ENCODE measurements around the gene EMC9.
A peak's percentile ranks its signal among the peaks of the same experiment; 100 is the strongest.

The EMC9 gene

DNA sequence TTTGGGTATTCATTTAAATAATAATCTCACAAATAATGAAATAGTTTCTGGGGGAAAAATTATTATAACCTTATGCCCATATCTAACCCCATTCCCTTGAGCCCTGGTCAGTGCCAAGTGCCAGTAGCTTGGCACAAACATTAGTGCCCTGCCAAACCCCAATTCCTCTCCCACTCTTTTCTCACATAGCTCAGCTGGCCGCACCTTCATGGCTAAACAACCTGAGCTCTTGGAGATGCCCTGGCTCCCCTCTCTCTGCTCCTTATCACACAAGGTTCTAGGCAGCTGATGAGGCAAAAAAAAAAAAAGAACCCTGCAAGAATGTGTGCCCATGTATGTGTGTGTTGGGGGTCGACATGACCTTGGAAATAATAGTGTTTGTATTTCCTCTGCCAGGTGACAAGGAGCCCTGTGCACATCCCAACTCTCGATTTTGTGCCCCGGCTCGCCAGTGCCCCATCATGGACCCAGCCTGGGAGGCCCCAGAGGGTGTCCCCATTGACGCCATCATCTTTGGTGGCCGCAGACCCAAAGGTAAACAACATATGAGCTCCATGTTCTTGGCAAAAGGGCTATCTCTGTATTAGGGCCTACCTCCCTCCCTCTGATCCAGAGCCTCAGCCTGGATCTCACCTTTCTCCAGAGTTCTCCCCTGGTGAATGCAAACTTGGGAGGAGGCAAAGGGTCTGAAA is 38.9 kb downstream of the EMC9 start:
- DNase-seq: no peak

- no peak for DNase-seq
These were observed 40.4 kb downstream of the EMC9 start for GRCh38 chr14:24100982-24101494.

- no peak for DNase-seq
These were observed 41.0 kb downstream of the EMC9 start for GRCh38 chr14:24100197-24100981.

DNA sequence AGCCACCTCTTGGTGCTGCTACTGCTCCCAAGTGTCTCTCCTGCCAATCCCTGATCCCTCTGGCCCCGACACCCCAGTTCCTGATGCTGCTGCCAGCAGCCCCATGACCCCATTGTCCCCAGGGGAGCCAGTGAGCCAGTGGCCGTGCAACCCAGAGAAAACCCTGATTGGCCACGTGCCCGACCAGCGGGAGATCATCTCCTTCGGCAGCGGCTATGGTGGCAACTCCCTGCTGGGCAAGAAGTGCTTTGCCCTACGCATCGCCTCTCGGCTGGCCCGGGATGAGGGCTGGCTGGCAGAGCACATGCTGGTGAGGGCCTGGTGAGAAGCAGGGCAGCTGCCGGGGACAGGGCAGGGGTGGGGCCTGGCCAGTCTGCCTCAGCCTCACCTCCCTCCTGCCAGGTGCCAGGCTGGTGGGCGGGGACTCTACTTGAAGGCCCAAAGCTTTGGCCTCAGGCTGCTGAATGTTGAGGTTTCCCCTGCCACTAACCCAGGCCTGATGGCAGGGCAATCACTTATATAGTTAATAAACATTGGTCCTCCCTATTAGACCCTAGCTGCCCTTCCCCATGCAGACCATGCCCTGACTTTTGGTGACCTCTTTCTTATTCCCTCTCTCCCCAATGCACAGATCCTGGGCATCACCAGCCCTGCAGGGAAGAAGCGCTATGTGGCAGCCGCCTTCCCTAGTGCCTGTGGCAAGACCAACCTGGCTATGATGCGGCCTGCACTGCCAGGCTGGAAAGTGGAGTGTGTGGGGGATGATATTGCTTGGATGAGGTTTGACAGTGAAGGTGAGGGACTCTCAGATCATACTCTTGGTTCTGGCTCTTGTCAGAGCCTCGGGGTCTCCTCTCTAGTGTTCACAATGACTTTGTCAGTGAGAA is 42.2 kb downstream of the EMC9 start:
- DNase-seq: no peak

DNA sequence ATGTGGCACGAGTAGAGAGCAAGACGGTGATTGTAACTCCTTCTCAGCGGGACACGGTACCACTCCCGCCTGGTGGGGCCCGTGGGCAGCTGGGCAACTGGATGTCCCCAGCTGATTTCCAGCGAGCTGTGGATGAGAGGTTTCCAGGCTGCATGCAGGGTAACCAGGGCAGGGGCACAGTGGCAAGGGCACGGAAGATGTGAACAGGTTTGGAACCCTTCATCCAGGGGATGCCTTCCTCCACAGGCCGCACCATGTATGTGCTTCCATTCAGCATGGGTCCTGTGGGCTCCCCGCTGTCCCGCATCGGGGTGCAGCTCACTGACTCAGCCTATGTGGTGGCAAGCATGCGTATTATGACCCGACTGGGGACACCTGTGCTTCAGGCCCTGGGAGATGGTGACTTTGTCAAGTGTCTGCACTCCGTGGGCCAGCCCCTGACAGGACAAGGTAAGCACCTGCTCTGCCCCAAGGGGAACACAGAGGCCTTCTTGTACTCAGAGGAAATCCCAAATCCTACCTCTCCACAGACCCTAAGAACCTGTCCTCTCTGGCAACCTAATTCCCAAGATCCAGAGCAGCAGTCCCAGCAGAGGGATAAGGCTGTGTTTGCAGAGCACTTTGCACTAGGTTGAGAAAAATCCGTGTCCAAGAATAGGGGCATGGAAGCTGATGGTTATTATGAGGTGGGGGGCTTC is 43.0 kb downstream of the EMC9 start:
- DNase-seq: no peak

GRCh38 chr14:24096545-24097181 is 44.7 kb downstream of the EMC9 start:
- no peak for DNase-seq

- no peak for DNase-seq
These were observed 45.9 kb downstream of the EMC9 start for GRCh38 chr14:24095271-24096068.

- DNase-seq: no peak
These were observed 46.5 kb downstream of the EMC9 start for GRCh38 chr14:24094841-24095270.

- DNase-seq: peak; percentile 89
These were observed 47.2 kb downstream of the EMC9 start, which contains the start of gene PCK2 for GRCh38 chr14:24093901-24094840. PCK2 (plus strand) TSS chr14:24094311; CDS start chr14:24094406, 95 bp downstream.

DNA sequence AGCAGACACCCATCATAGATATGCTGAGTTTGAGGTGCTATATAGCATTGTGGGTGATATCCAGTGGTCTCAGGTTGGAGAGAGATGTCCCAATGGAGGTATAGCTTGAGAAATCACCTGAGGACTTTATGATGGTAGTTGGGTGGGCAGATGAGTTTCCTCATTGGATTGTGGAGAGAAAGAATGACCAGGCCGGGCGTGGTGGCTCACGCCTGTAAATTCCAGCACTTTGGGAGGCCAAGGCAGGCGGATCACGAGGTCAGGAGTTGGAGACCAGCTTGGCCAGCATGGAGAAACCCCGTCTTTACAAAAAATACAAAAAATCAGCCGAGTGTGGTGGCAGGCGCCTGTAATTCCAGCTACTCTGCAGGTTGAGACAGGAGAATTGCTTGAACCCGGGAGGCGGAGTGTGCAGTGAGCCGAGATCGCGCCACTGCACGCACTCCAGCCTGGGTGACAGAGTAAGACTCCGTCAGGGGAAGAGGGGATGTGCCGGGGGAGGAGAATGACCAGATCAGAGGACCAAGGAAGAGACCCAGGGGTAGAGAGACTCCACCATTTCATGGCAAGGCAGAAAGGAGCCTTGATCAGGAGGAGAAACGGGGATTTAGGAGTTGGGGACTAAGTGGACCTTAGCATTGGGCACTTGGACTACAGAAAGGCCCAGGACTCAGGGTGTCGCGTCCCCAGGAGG is 48.0 kb downstream of the EMC9 start:
- DNase-seq: no peak

GRCh38 chr14:24092505-24093206 is 48.7 kb downstream of the EMC9 start:
- DNase-seq: no peak

- no peak for DNase-seq
These were observed 49.3 kb downstream of the EMC9 start for GRCh38 chr14:24092110-24092504.

GRCh38 chr14:24089890-24090289 is 51.5 kb downstream of the EMC9 start:
- no peak for DNase-seq
